HG03280 (cell line): Measurements from ENCODE around the gene ATE1.
"Not testable (repeated sequence)": the region's sequence is repeated elsewhere in the genome, so short reads cannot be mapped to it uniquely, and the experiment has no call there.

ENCODE experiments used
- ATAC-seq: cut with Tn5 transposase; IDR thresholded peaks from one replicate; pipeline ENCODE4 v1.9.1; 2021; ENCODE audit warnings: mild to moderate bottlenecking, moderate library complexity; ENCODE audit not compliant: unreplicated experiment

The ATE1 gene

GRCh38 chr10:121702351-121703320, 225.2 kb downstream of the ATE1 start:
- no peak for ATAC-seq

GRCh38 chr10:121700416-121700815, 227.4 kb downstream of the ATE1 start:
- ATAC-seq: no peak

DNA sequence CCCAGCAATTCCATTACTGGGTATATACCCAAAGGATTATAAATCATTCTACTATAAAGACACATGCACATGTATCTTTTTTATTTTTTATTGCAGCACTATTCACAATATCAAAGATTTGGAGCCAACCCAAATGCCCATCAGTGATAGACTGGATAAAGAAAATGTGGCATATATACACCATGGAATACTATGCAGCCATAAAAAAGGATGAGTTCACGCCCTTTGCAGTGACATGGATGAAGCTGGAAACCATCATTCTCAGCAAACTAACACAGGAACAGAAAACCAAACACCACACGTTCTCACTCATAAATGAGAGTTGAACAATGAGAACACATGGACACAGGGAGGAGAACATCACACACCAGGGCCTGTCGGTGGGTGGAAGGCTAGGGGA, 228.1 kb downstream of the ATE1 start:
- ATAC-seq: not testable (repeated sequence)

GRCh38 chr10:121698902-121699301, 228.9 kb downstream of the ATE1 start:
- no peak for ATAC-seq

DNA sequence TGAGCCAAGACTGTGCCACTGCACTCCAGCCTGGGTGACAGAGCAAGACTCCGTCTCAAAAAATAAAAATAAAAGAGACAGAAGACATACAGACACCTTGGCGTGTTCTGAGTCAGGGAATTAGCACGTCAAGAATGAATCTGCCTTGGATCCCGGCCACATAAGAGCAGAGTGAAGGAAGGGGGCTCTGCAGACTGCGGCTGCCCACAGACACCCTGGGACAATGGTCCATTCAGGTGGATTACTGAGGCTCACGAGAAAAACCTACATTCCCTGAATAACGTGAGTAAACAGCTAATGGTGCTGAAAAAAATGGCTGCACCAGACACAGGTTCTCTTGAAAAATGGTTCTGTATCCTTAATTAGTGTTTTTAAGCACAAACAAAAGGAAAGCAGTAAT, 229.5 kb downstream of the ATE1 start:
- ATAC-seq: no peak

DNA sequence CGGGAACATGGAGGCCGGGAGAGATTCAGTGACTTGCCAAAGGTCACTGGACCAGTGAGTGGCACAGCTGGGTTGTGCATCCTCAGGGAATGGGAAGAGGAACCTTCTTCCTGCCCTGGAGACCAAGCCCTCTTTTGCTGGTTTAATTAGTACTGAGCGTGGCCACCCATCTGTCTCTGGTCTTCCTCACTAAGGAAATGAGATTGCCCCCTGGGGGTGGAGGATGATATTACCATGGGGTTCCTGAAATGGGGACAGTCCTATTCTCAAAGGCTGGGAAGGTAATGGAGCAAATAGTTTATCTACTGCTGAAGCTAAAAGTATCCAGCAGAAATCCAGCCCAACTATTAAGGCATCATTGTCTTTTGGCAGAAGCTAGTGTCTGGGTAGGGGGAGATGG, 231.0 kb downstream of the ATE1 start:
- no peak for ATAC-seq

- no peak for ATAC-seq
Measured at GRCh38 chr10:121695731-121696464, 231.9 kb downstream of the ATE1 start.

DNA sequence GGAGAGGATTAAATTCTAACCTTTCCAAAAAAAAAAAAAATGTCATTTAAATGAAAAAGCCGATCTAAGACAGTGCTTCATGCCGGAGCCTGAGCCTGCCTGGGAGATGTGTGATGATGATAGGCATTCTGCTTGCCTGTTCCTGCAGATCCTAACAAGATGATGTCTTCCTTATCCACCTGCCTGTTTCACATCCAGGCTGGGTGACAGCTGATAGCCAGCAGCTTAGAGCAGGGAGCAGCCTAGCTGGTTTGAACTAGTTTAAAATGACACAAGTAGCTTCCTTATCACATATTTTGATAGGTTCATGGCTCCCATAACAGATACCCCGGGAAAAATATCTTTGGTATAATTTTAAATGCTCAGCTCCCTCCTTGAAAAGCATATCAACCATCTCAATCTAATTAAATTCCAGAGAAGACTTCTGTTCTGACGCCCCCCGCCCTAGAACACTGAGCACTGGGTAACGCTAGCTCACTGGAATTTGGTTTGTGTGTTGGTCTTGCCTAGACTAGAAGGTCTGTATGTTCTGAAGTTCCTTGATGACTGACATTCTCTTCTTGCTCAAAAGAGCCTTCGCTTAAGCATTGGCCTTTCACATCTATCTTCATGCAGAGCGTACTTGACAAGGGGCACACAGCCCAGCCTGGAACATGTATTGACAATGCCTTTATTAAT, 232.7 kb downstream of the ATE1 start:
- no peak for ATAC-seq

DNA sequence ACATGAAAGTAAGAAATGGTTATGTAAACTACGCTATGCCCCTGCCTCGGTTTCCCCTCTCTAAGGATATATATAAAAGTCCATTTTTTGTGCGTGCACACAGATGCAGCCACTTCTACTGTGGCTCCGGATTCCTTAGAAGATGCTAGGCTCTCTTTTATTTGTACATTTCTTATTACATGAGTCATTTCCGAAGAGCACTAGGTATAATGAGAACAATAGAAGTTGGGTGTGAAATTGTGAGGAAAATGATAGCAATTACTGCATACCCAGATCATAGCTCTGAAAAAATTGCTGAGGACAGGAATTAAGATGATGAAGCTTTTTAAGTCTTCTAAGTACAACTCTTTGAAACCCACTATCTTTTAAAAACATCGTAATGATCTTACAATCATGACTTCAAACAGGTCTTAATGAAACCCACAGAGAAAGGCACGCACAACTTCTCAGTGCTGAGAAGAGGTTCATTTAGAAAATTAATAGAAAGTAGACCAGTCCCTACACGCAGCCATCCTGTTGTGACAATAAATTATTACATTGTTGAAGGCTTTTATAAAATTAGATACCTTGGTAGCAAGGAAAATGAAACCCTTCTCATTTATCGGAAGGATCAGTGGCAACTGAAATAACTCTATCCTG, 233.4 kb downstream of the ATE1 start:
- no peak for ATAC-seq

- ATAC-seq: no peak
Measured at GRCh38 chr10:121692626-121693025, 235.2 kb downstream of the ATE1 start.

DNA sequence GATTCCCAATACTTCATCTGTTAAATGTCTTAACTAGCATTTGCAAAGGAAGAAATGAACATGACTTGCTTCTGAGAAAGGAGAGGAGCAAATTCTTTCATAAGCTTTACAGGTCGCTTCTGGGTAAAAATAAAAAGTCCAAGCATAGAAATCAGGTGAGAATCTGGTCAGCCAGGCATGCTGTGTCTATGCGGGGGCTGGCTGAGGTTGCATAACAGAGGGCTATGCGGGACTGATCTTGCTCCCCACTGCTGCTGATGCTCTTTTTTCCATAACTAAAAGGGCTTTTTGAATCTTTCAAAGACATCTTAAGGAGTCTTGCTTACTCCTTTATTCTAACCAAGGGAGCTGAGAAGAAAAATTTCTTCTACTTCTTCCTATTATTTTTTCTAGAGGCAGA, 236.9 kb downstream of the ATE1 start:
- no peak for ATAC-seq
